ENCODE measurements around the gene SH3BGRL3.
"Not testable (repeated sequence)": the region's sequence is repeated elsewhere in the genome, so short reads cannot be mapped to it uniquely, and the experiment has no call there.

- not testable (repeated sequence) for TF ChIP-seq POLR2A (IDR thresholded peaks at IDR 0.05; ENCODE audit: low read depth, low read length); TAF1 (IDR thresholded peaks at IDR 0.05; ENCODE audit: borderline replicate concordance, low read depth, low read length)
Measured at GRCh38 chr1:26230682-26231081, 49.2 kb upstream of the SH3BGRL3 start.
